K562 (cell line): ENCODE results near the gene SORT1. TPM values are rescaled to one million over a fixed set of nuclear protein-coding genes. Genes with fewer than 3 reads are reported as not detected.

Experiments used
- CREB1 ChIP-seq, 2 experiments: sonication (generic) in 1 of 2; formaldehyde crosslinking in 1 of 2; IDR thresholded peaks; 2 replicates each; pipeline versions ENCODE4 v1.6.1 to v1.8.0; 2012 to 2022; ENCODE audit warnings: inconsistent platforms in 1 of 2, mild to moderate bottlenecking in 1 of 2, missing genetic modification reagents in 1 of 2, moderate library complexity in 1 of 2
- GABPB1 ChIP-seq: sonication (generic); formaldehyde crosslinking; IDR thresholded peaks from 2 replicates; pipeline ENCODE4 v1.8.0; 2022; ENCODE audit warnings: mild to moderate bottlenecking, missing genetic modification reagents
- HES1 ChIP-seq: fragments of 450-650 bp; IDR thresholded peaks from 2 replicates; pipeline ENCODE4 v1.6.1; 2016; ENCODE audit warnings: low read depth, mild to moderate bottlenecking, moderate library complexity
- JUND ChIP-seq, 2 experiments: IDR thresholded peaks; 2 replicates in 1 of 2; 3 replicates in 1 of 2; pipeline ENCODE4 v1.6.1; 2011; ENCODE audit warnings: borderline replicate concordance in 2 of 2, low read depth in 2 of 2, low read length in 2 of 2, improper control_type of control experiment in 1 of 2, missing biosample characterization in 1 of 2, missing genetic modification characterization in 1 of 2, missing genetic modification reagents in 1 of 2
- KAT2B ChIP-seq: IDR thresholded peaks from one replicate; pipeline ENCODE4 v1.6.1; 2012; ENCODE audit warnings: low read depth, mild to moderate bottlenecking, control low read depth, inconsistent platforms, low read length, moderate library complexity
- MEIS2 ChIP-seq: fragments of 450-650 bp; IDR thresholded peaks from 2 replicates; pipeline ENCODE4 v1.6.1; 2014; ENCODE audit warnings: mild to moderate bottlenecking; ENCODE audit not compliant: partially characterized antibody
- MNT ChIP-seq, 2 experiments: fragments of 450-650 bp; conservative IDR thresholded peaks; 2 replicates each; pipeline ENCODE4 v1.6.1; 2017; ENCODE audit warnings: mild to moderate bottlenecking in 2 of 2, moderate library complexity in 2 of 2
- NR4A1 ChIP-seq, 2 experiments: fragments of 250-450 bp in 1 of 2; fragments of 450-650 bp in 1 of 2; sonication (Bioruptor Pico) in 1 of 2; IDR thresholded peaks; 2 replicates each; pipeline versions ENCODE4 v1.4.0 to v1.6.1; 2016 to 2020; ENCODE audit warnings: mild to moderate bottlenecking in 2 of 2, missing compliant biosample characterization in 1 of 2, missing genetic modification characterization in 1 of 2, moderate library complexity in 1 of 2
- SIRT6 ChIP-seq: IDR thresholded peaks from one replicate; pipeline ENCODE4 v1.6.1; 2012; ENCODE audit warnings: low read depth, mild to moderate bottlenecking, control low read depth, inconsistent platforms, low read length, moderate library complexity
- ZBTB7A ChIP-seq: IDR thresholded peaks from 2 replicates; pipeline ENCODE4 v1.6.1; 2011; ENCODE audit warnings: low read depth, mild to moderate bottlenecking, low read length, moderate library complexity, borderline replicate concordance; ENCODE audit not compliant: control insufficient read depth
- ZFP30 ChIP-seq: fragments of 250-450 bp; sonication (Bioruptor Pico); IDR thresholded peaks from 2 replicates; pipeline ENCODE4 v1.8.0; 2022; ENCODE audit warnings: moderate library complexity, mild to moderate bottlenecking, inconsistent platforms, borderline replicate concordance
- ZNF165 ChIP-seq: fragments of 250-450 bp; sonication (Bioruptor Pico); IDR thresholded peaks from 2 replicates; pipeline ENCODE4 v1.4.0; 2020; ENCODE audit warnings: borderline replicate concordance
- ZNF586 ChIP-seq: fragments of 450-650 bp; formaldehyde crosslinking; conservative IDR thresholded peaks from 2 replicates; pipeline ENCODE4 v1.4.0; 2020; ENCODE audit warnings: mild to moderate bottlenecking, moderate library complexity
- ZNF592 ChIP-seq: fragments of 450-650 bp; IDR thresholded peaks from 2 replicates; pipeline ENCODE4 v1.6.1; 2017; ENCODE audit warnings: antibody characterized with exemption, mild to moderate bottlenecking
- ZNF77 ChIP-seq: fragments of 250-450 bp; sonication (Bioruptor Pico); IDR thresholded peaks from 2 replicates; pipeline ENCODE4 v1.5.0; 2020
- polyA plus RNA-seq, 8 experiments: library from polyadenylated mRNA; depleted of rRNA in 4 of 8; stranded (reverse) in 5 of 8; unstranded in 3 of 8; fragments of >200 nt; fragmentation: Nextera tagmentation in 2 of 8; fragmentation: Illumina TruSeq in 1 of 8; extraction: Ambion mirVana in 2 of 8; extraction: Trizol in 1 of 8; gene quantifications; 2 replicates each; pipeline versions ENCODE4 v1.2.1 to v1.2.3, GENCODE V29; 2011 to 2014; ENCODE audit warnings: inconsistent platforms in 1 of 8, missing spikeins in 1 of 8
- total RNA-seq, 7 experiments: library from RNA; depleted of rRNA in 6 of 7; stranded (reverse); fragments of >200 nt in 6 of 7; fragmentation: Illumina TruSeq in 2 of 7; extraction: Trizol in 2 of 7; gene quantifications; 2 replicates each; pipeline versions ENCODE4 v1.2.1 to v1.2.3, GENCODE V29; 2011 to 2021; ENCODE audit warnings: low replicate concordance in 1 of 7

SORT1 gene
- total and polyA plus RNA-seq, 9 of the 15 experiments (the other 6 are each of a cell fraction or from before 2014, with no cell fraction given), result 27.4 to 112 (median 65.0) TPM

GRCh38 chr1:109290998-109291397 lies 106.7 kb downstream of the SORT1 start (continued):
- TF ChIP-seq MNT (conservative IDR thresholded peaks at IDR 0.05) (0 out of 4 replicates have a peak, but pooled peaks of 1 of the 2 experiments have one; percentile 16), ZNF77 (CRISPR knock-in tag) (no peak), ZBTB7A (no peak), ZNF592 (peak; percentile 73), MEIS2 (no peak), SIRT6 (no peak), ZNF165 (no peak), NR4A1 (CRISPR knock-in tag; IDR thresholded peaks at IDR 0.05) (no peak), NR4A1 (tag; IDR thresholded peaks at IDR 0.05) (peak; percentile 59; the same call in 1 of the 2 replicates), ZNF586 (CRISPR knock-in tag) (no peak), ZFP30 (no peak), CREB1 (IDR thresholded peaks at IDR 0.05) (no peak), CREB1 (CRISPR knock-in tag; IDR thresholded peaks at IDR 0.05) (no peak), KAT2B (no peak), JUND (IDR thresholded peaks at IDR 0.05; ENCODE audit: borderline replicate concordance, low read depth, low read length) (no peak; the same call in 1 of the 2 replicates), JUND (tag; IDR thresholded peaks at IDR 0.05; ENCODE audit: borderline replicate concordance, low read depth, low read length) (peak; percentile 57; the same call in 1 of the 3 replicates), HES1 (no peak), GABPB1 (no peak)
